Osteoblast (primary cell): ENCODE data around the gene UBE2J1. TPM values are rescaled to one million over a fixed set of nuclear protein-coding genes. Genes with fewer than 3 reads are reported as not detected.

Source experiments
- DNase-seq: peaks from one replicate; pipeline ENCODE4 v3.0.0; 2011; ENCODE audit warnings: low spot score, mixed read lengths; ENCODE audit not compliant: insufficient read length; ENCODE audit errors: missing footprints
- H2AFZ ChIP-seq: 2 replicates; pipeline ENCODE4 v1.6.0; 2011; ENCODE audit warnings: mild to moderate bottlenecking, low read length
- H3K27ac ChIP-seq: 2 replicates; pipeline ENCODE4 v1.5.1; 2011; ENCODE audit warnings: mild to moderate bottlenecking, low read depth, low read length, moderate library complexity
- H3K27me3 ChIP-seq: 2 replicates; pipeline ENCODE4 v1.6.0; 2012; ENCODE audit warnings: mild to moderate bottlenecking, control low read depth, inconsistent platforms, low read length, moderate library complexity; ENCODE audit not compliant: insufficient read depth
- H3K36me3 ChIP-seq: 2 replicates; pipeline ENCODE4 v1.5.1; 2011; ENCODE audit warnings: mild to moderate bottlenecking, low read length, control low read depth, moderate library complexity; ENCODE audit not compliant: insufficient read depth
- H3K4me1 ChIP-seq: 2 replicates; pipeline ENCODE4 v1.5.1; 2011; ENCODE audit warnings: mild to moderate bottlenecking, low read length, control low read depth, moderate library complexity; ENCODE audit not compliant: insufficient read depth
- H3K4me2 ChIP-seq: 2 replicates; pipeline ENCODE4 v1.6.0; 2011; ENCODE audit warnings: mild to moderate bottlenecking, low read length; ENCODE audit not compliant: insufficient read depth
- H3K4me3 ChIP-seq: fragments of 200-600 bp; sonication (generic); 3 replicates; pipeline ENCODE4 v1.5.1; 2012; ENCODE audit warnings: mild to moderate bottlenecking, low read length, inconsistent platforms; ENCODE audit not compliant: insufficient read depth
- H3K79me2 ChIP-seq: 2 replicates; pipeline ENCODE4 v1.6.0; 2012; ENCODE audit warnings: mild to moderate bottlenecking, low read length, control low read depth, inconsistent platforms; ENCODE audit not compliant: insufficient read depth
- H3K9me3 ChIP-seq: 2 replicates; pipeline ENCODE4 v1.5.1; 2011; ENCODE audit warnings: low read depth, low read length, control low read depth
- H4K20me1 ChIP-seq: 2 replicates; pipeline ENCODE4 v1.6.0; 2012; ENCODE audit warnings: mild to moderate bottlenecking, low read length, control low read depth; ENCODE audit not compliant: insufficient read depth
- CTCF ChIP-seq: IDR thresholded peaks from 2 replicates; pipeline ENCODE4 v1.5.1; 2011; ENCODE audit warnings: mild to moderate bottlenecking, low read depth, low read length, moderate library complexity; ENCODE audit errors: extremely low read depth
- total RNA-seq: library from RNA; depleted of rRNA; stranded (reverse); fragments of >200 nt; gene quantifications from 2 replicates; pipeline ENCODE4 v1.2.3, GENCODE V29; 2012

Gene UBE2J1
- total RNA-seq, 1 donor, result 44.5 TPM

DNA sequence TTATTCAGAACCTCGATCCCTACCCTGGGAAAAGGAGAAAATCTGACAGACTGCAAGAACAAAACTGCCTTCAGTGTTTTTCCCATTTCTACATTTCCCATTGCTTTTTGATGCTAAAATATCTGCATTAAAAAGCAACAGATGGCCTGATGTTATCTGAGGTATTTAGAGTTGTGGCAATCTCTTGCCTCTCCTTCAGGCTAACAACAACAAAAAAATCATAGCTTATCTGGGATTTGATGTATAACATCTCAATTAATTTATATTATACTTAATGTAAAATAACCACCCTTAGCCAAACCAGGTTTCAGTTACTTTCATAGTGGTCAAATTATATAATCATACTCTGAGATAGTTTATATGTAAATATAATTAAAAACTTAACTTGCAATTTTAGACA, 21.6 kb downstream of the UBE2J1 start:
- no peak overlapping the region for H3K4me3 ChIP-seq
- H2AFZ ChIP-seq, result no peak overlapping the region
- H3K79me2 ChIP-seq, result no peaks in the 10 kb centered on the region
- H3K4me1 ChIP-seq, result no peaks in the 10 kb centered on the region
- no peaks in the 10 kb centered on the region for H3K27me3 ChIP-seq
- no peaks in the 10 kb centered on the region for H3K9me3 ChIP-seq
- H3K36me3 ChIP-seq, result peaks cover 53% of the 10 kb centered on the region
- DNase-seq, result no peak
- H3K4me2 ChIP-seq, result no peak overlapping the region
- no peaks in the 10 kb centered on the region for H4K20me1 ChIP-seq
- no peak overlapping the region for H3K27ac ChIP-seq
- TF ChIP-seq CTCF, result no peak

DNA sequence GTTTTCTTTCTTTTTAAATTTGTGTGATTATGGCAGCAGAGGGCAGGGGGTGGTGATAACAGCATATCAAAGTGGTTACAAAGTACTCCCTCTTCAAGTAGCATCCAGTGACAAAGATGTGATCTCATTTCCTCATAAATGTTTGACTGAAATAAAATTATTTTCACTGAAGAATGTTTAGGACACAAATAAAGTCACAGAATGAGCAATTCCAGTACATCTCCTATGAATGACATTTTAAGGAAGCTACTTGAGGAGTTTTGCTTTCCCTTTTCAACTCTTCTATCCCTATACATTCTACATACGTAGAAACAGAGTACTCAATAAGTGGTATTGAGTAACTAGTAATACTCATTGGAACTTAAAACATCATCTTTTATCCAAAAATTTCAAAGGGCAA, 23.5 kb downstream of the UBE2J1 start:
- H3K36me3 ChIP-seq, result peaks cover 43% of the 10 kb centered on the region
- H3K4me2 ChIP-seq, result no peak overlapping the region
- H3K9me3 ChIP-seq, result no peaks in the 10 kb centered on the region
- no peaks in the 10 kb centered on the region for H3K79me2 ChIP-seq
- H3K27me3 ChIP-seq, result no peaks in the 10 kb centered on the region
- TF ChIP-seq CTCF, result no peak
- no peaks in the 10 kb centered on the region for H4K20me1 ChIP-seq
- no peak overlapping the region for H3K27ac ChIP-seq
- H3K4me1 ChIP-seq, result no peaks in the 10 kb centered on the region
- H2AFZ ChIP-seq, result no peak overlapping the region
- H3K4me3 ChIP-seq, result no peak overlapping the region
- DNase-seq, result no peak

DNA sequence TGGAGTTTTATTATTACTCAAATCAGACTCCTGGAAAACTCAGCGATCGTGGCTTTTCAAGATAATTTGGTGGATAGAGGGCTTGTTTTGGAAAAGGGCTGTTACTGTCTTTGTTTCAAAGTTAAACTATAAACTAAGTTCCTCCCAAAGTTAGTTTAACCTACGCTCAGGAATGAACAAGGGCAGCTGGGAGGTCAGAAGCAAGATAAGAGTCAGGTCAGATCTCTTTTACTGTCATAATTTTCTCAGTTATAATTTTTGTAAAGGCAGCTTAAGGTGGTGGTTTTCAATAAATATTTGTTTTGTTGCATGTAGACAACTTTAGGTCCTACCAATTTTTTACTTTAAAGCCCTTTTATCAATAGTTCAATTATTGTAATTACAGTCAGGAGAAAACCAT, 28.2 kb downstream of the UBE2J1 start:
- Histone ChIP-seq H4K20me1 (no peaks in the 10 kb centered on the region), H2AFZ (no peak overlapping the region), H3K4me1 (no peaks in the 10 kb centered on the region), H3K4me3 (no peak overlapping the region), H3K9me3 (no peaks in the 10 kb centered on the region), H3K4me2 (no peak overlapping the region), H3K36me3 (peaks cover 15% of the 10 kb centered on the region), H3K27me3 (no peaks in the 10 kb centered on the region), H3K27ac (no peak overlapping the region), H3K79me2 (no peaks in the 10 kb centered on the region)
- no peak for DNase-seq
- no peak for TF ChIP-seq CTCF

- no peak for DNase-seq
- Histone ChIP-seq H4K20me1 (no peaks in the 10 kb centered on the region), H3K79me2 (no peaks in the 10 kb centered on the region), H3K36me3 (peaks cover 9% of the 10 kb centered on the region), H3K4me2 (no peak overlapping the region), H3K4me3 (no peak overlapping the region), H3K4me1 (no peaks in the 10 kb centered on the region), H2AFZ (no peak overlapping the region), H3K27me3 (no peaks in the 10 kb centered on the region), H3K9me3 (no peaks in the 10 kb centered on the region), H3K27ac (no peak overlapping the region)
- no peak for TF ChIP-seq CTCF
These were observed 29.0 kb downstream of the UBE2J1 start for GRCh38 chr6:89323511-89323971.
